NCI-H1105 (cell line): ENCODE measurements around the gene SLC25A23.

ENCODE experiments used
- DNase-seq: peaks from one replicate; lab custom pipeline; 2025; lab: John Stamatoyannopoulos, UW

The SLC25A23 gene

DNA sequence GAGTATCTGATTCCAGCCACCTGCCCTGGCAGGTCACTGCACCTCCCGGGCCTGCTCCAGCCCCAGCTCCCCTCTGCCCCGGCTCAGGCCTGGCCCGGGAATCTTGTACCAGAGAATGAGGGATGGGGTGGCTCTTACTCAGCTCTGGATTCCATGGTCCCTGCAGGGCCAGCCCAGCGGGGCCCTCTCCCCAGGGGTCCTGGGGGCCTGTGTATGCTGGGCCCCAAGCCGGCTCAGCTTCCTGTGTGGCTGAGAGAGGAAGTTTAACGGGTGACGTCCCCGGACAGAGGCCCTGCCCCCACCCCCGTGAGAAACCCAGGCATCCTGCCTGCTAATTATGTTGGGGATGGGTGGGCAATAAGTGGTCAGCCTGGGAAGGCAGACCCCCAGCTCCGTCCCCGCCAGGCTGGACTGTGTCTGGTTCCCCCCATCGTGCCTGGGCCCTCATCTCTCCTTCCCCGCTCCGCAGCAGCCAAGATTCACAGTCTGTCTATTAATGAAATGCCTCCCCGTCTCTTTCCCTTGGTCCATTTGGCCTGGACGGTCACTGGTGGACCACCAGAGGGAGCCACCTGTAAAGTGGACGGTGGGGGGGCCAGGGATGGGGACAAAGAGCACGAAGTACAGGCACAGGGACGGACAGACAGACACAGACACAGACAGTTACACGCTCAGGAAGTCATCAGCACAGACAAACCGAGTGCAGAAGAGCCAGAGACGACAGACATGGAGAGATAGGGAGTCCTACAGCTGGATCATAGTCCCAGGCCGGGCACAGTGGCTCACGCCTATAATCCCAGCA, 22.1 kb upstream of the SLC25A23 start, which contains the start of gene DENND1C:
TSS of gene DENND1C (minus strand) at position 247 of the 802 bp plus-strand sequence. CDS start at position 155, 92 bp downstream.
- DNase-seq = no peak

GRCh38 chr19:6480848-6481415, 21.3 kb upstream of the SLC25A23 start:
- no peak for DNase-seq

DNA sequence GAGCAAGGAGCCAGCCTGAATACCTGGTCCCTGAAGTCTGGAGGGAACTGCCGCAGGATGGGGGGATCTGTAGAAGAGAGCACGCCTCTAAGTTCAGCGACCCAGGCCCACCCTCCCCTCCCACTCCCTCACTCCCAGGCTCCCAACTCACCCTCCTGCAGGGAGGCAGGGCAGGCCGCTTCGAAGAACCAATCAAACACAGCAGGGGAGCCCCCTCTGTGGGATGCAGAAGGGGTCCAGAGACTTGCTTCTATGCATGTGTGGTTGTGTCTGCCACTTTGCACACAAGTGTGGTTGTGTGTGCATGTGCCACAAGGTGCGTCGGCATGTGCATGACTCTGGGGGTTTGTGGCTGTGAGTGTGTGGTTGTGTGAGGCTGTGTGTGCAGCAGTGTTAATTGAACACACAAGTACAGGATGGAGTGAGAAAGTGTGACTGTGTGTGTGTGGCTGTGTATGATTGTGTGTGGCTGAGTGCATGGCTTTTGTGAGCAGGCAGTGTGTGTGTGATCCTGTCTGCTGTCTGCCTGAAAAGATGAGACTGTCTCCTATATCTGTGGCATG, 20.3 kb upstream of the SLC25A23 start:
- no peak for DNase-seq

GRCh38 chr19:6478815-6479214, 19.2 kb upstream of the SLC25A23 start:
- no peak for DNase-seq

GRCh38 chr19:6476896-6477431, 17.4 kb upstream of the SLC25A23 start:
- DNase-seq = no peak

- DNase-seq = no peak
These were observed 16.7 kb upstream of the SLC25A23 start for GRCh38 chr19:6476155-6476895.

GRCh38 chr19:6475321-6476108, 15.9 kb upstream of the SLC25A23 start:
- DNase-seq = no peak

- no peak for DNase-seq
These were observed 14.1 kb upstream of the SLC25A23 start for GRCh38 chr19:6473647-6474046.

- DNase-seq = no peak
These were observed 13.1 kb upstream of the SLC25A23 start for GRCh38 chr19:6472713-6473112.

- no peak for DNase-seq
These were observed 11.5 kb upstream of the SLC25A23 start for GRCh38 chr19:6471076-6471475.

DNA sequence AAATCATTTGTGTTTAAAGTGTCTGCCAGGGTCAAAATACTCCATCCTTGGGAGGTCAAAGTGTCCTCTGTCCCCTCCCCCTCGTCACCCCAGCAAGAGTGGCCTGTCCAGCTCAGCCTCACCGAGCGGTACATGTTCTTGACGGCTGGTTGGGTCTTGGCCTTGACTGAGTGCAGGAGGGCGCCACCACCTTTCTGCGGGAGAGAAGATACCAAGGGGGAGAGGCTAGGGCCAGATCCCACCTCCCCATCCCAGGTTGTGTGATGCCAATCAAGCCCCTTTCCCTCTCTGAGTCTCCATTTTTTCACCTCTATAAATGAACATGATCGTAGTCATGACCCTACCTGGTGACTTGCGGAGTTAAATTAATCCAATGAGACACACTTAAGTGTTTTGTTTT, 10.6 kb upstream of the SLC25A23 start:
- DNase-seq = no peak

- no peak for DNase-seq
These were observed 7.8 kb upstream of the SLC25A23 start for GRCh38 chr19:6467384-6467783.

- DNase-seq = no peak
These were observed 7.1 kb upstream of the SLC25A23 start for GRCh38 chr19:6466526-6467248.

- DNase-seq = no peak
These were observed 6.1 kb upstream of the SLC25A23 start for GRCh38 chr19:6465663-6466062.

DNA sequence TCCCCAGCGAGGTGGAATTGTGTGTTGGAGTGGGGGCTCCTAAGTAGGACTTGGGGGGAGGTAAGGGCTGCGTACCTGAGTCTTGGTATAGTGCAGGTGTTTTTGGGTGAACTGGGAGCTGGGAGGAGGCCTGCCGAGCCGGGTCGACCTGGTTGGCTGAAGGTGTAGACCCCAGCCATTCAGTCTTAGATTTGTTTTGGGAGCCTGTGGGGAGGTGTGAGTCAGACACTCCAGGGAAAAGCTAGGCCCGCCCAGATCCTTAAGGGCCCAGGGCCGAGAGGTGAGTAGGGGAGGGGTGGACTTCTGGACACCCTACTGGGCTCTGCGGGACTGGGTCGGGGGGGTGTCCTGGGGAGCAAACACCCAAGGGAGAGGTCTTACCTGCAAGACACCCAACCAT, 5.4 kb upstream of the SLC25A23 start:
- no peak for DNase-seq

DNA sequence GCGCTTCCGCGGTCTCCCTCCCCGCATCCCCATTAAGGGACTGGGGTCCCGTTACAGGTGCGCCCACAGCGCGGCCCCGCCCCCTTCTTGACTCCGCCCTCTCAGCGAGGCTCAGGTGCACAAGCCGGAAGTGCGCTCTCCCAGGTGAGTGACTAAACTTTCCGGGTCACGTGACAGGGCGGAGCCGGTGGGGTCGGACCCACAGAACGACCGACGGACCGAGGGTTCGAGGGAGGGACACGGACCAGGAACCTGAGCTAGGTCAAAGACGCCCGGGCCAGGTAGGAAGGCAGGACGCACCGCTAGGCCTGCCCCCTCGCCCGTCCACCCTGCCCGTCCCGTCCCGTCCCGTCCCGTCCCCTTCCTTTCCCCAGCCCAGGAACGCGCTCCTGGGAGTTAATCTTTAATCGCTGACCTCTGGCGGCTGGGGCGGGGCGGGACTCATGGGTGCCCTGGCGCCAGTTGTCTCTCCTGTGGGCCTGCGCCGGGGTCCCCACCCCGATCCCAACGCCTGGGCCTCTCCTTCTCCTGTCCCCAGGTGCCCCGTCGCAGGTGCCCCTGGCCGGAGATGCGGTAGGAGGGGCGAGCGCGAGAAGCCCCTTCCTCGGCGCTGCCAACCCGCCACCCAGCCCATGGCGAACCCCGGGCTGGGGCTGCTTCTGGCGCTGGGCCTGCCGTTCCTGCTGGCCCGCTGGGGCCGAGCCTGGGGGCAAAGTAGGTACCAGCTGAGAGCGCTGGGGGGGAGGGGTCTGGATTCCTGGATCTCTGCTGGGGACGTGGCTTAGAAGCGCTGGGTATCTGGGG, 4.7 kb upstream of the SLC25A23 start, which contains the start of gene CRB3:
TSS of gene CRB3 (plus strand) at position 202 of the 804 bp plus-strand sequence. CDS start at position 633, 431 bp downstream.
- DNase-seq = peak; percentile 90

- peak; percentile 97 for DNase-seq
These were observed 700 bp upstream of the SLC25A23 start for GRCh38 chr19:6460099-6460884.

GRCh38 chr19:6458695-6459261, 814 bp downstream of the SLC25A23 start:
- DNase-seq = no peak
